HEK293T (cell line): Measurements from ENCODE around the gene PPP2R5E.

Experiments used
- ARNT ChIP-seq: fragments of 450-650 bp; IDR thresholded peaks from 2 replicates; pipeline ENCODE4 v1.6.1; 2017; ENCODE audit warnings: mild to moderate bottlenecking
- BHLHE40 ChIP-seq: fragments of 450-650 bp; IDR thresholded peaks from 2 replicates; pipeline ENCODE4 v1.6.1; 2016; ENCODE audit warnings: mild to moderate bottlenecking, moderate library complexity, borderline replicate concordance
- ELF4 ChIP-seq: fragments of 450-650 bp; IDR thresholded peaks from 2 replicates; pipeline ENCODE4 v1.6.1; 2017; ENCODE audit warnings: antibody characterized with exemption
- FOXK2 ChIP-seq: fragments of 450-650 bp; IDR thresholded peaks from 2 replicates; pipeline ENCODE4 v1.6.1; 2016; ENCODE audit warnings: mild to moderate bottlenecking
- FOXM1 ChIP-seq: fragments of 450-650 bp; IDR thresholded peaks from 2 replicates; pipeline ENCODE4 v1.6.1; 2017; ENCODE audit warnings: mild to moderate bottlenecking, borderline replicate concordance
- L3MBTL2 ChIP-seq: fragments of 450-650 bp; conservative IDR thresholded peaks from 2 replicates; pipeline ENCODE4 v1.6.1; 2016; ENCODE audit warnings: mild to moderate bottlenecking
- SP1 ChIP-seq: fragments of 450-650 bp; IDR thresholded peaks from 2 replicates; pipeline ENCODE4 v1.6.1; 2017
- TARDBP ChIP-seq: fragments of 450-650 bp; IDR thresholded peaks from 2 replicates; pipeline ENCODE4 v1.6.1; 2016

- TF ChIP-seq FOXM1 = no peak
- TF ChIP-seq FOXK2 = no peak
- TF ChIP-seq L3MBTL2 = no peak
- TF ChIP-seq ELF4 = no peak
- no peak for TF ChIP-seq ARNT
- no peak for TF ChIP-seq SP1
- no peak for TF ChIP-seq BHLHE40
- no peak for TF ChIP-seq TARDBP
Measured at GRCh38 chr14:63508033-63508432, 35.1 kb downstream of the PPP2R5E start.
